WTC11 (cell line): ENCODE data around the gene UGT2B11.
"Not testable (repeated sequence)": the region's sequence is repeated elsewhere in the genome, so short reads cannot be mapped to it uniquely, and the experiment has no call there.

ENCODE experiments used
- ATF2 ChIP-seq: sonication (generic); formaldehyde crosslinking; IDR thresholded peaks from 2 replicates; pipeline ENCODE4 v1.8.1; 2022; ENCODE audit warnings: low read depth, missing genetic modification reagents, borderline replicate concordance
- CREB1 ChIP-seq: sonication (generic); formaldehyde crosslinking; IDR thresholded peaks from 2 replicates; pipeline ENCODE4 v1.8.0; 2023; ENCODE audit warnings: mild to moderate bottlenecking, missing genetic modification reagents
- CTCF ChIP-seq: fragments of 200-600 bp; IDR thresholded peaks from 2 replicates; pipeline ENCODE4 v1.8.0; 2022; ENCODE audit warnings: antibody characterized with exemption
- ELF4 ChIP-seq: sonication (generic); formaldehyde crosslinking; IDR thresholded peaks from 2 replicates; pipeline ENCODE4 v1.8.1; 2022; ENCODE audit warnings: low read depth, mild to moderate bottlenecking, moderate library complexity, missing genetic modification reagents
- HMGXB4 ChIP-seq: sonication (generic); formaldehyde crosslinking; IDR thresholded peaks from 2 replicates; pipeline ENCODE4 v1.8.1; 2023; ENCODE audit warnings: mild to moderate bottlenecking, moderate library complexity, missing genetic modification reagents
- ZSCAN18 ChIP-seq: fragments of 250-450 bp; sonication (Bioruptor Pico); IDR thresholded peaks from 2 replicates; pipeline ENCODE4 v2.1.2; 2022; ENCODE audit warnings: mild to moderate bottlenecking, moderate library complexity

- TF ChIP-seq CTCF; HMGXB4 (CRISPR knock-in tag); CREB1 (CRISPR knock-in tag); ELF4 (CRISPR knock-in tag); ZSCAN18 (CRISPR knock-in tag); ATF2 (CRISPR knock-in tag): not testable (repeated sequence)
Measured at GRCh38 chr4:69223277-69223676, 8.7 kb upstream of the UGT2B11 start.
